Spleen (tissue), 11 donors: ENCODE results near the gene ATL2. TPM values are rescaled to one million over a fixed set of nuclear protein-coding genes. Genes with fewer than 3 reads are reported as not detected.

Experiments
- DNase-seq: peaks from one replicate; pipeline ENCODE4 v3.0.0-alpha.2; 2020
- H3K27ac ChIP-seq, 8 donors: fragments of 200-600 bp; sonication (generic) in 7 of 8; 1 replicate in 4 of 8; 2 replicates in 4 of 8; pipeline versions ENCODE4 v1.5.0 to v1.8.0; 2016 to 2021; ENCODE audit warnings: inconsistent platforms in 4 of 8, mild to moderate bottlenecking in 4 of 8, moderate library complexity in 1 of 8
- H3K27me3 ChIP-seq, 7 donors: fragments of 200-600 bp; sonication (generic) in 6 of 7; replicated peaks in 1 of 7; 1 replicate in 4 of 7; 2 replicates in 3 of 7; pipeline versions ENCODE4 v1.5.0 to v1.8.0; 2016 to 2021; ENCODE audit warnings: inconsistent platforms in 3 of 7, mild to moderate bottlenecking in 1 of 7
- H3K36me3 ChIP-seq, 6 donors: fragments of 200-600 bp; sonication (generic) in 5 of 6; 1 replicate in 4 of 6; 2 replicates in 2 of 6; pipeline versions ENCODE4 v1.5.0 to v1.8.0; 2016 to 2021; ENCODE audit warnings: inconsistent platforms in 2 of 6
- H3K4me1 ChIP-seq, 6 donors: fragments of 200-600 bp; sonication (generic) in 5 of 6; 1 replicate in 3 of 6; 2 replicates in 3 of 6; pipeline versions ENCODE4 v1.5.0 to v1.8.0; 2016 to 2021; ENCODE audit warnings: inconsistent platforms in 3 of 6
- H3K4me3 ChIP-seq, 8 donors: fragments of 200-600 bp; sonication (generic) in 7 of 8; 1 replicate in 4 of 8; 2 replicates in 4 of 8; pipeline versions ENCODE4 v1.5.0 to v1.8.0; 2016 to 2021; ENCODE audit warnings: inconsistent platforms in 4 of 8, mild to moderate bottlenecking in 4 of 8, moderate library complexity in 2 of 8
- H3K9me3 ChIP-seq, 8 donors: fragments of 200-600 bp; sonication (generic) in 7 of 8; 1 replicate in 4 of 8; 2 replicates in 4 of 8; pipeline versions ENCODE4 v1.5.0 to v1.8.0; 2016 to 2021; ENCODE audit warnings: inconsistent platforms in 4 of 8
- CTCF ChIP-seq, 11 experiments: fragments of 200-600 bp in 7 of 11; fragments of 450-650 bp in 4 of 11; sonication (generic) in 4 of 11; IDR thresholded peaks in 8 of 11; conservative IDR thresholded peaks in 3 of 11; 1 replicate in 7 of 11; 2 replicates in 4 of 11; pipeline versions ENCODE4 v1.4.0 to v1.8.0; 2016 to 2021; ENCODE audit warnings: antibody characterized with exemption in 11 of 11, inconsistent platforms in 4 of 11, mild to moderate bottlenecking in 1 of 11
- POLR2A ChIP-seq, 3 donors: fragments of 450-650 bp; IDR thresholded peaks; one replicate each; pipeline ENCODE4 v1.5.1; 2017; ENCODE audit warnings: antibody characterized with exemption in 3 of 3, mild to moderate bottlenecking in 1 of 3
- POLR2AphosphoS5 ChIP-seq, 3 donors: sonication (generic); formaldehyde crosslinking; IDR thresholded peaks; one replicate each; pipeline ENCODE4 v1.5.1; 2017; ENCODE audit warnings: antibody characterized with exemption in 3 of 3
- WGBS, 5 donors: extraction: QIAGEN DNeasy Blood & Tissue Kit in 3 of 5; methylation state at CpG; one replicate each; pipeline versions ENCODE4 v1.1.5 to v1.1.7; 2013 to 2018; 5-methylcytosine and 5-hydroxymethylcytosine counted together
- intact Hi-C: fragments of 100-400 bp; cut with DNase I; formaldehyde crosslinking; loops from one replicate; pipeline ENCODE4 v1.15.0; 2023; ENCODE audit warnings: low total_unique reads
- polyA plus RNA-seq, 3 donors: library from polyadenylated mRNA; stranded (reverse); fragments of 200-250 nt; gene quantifications; one replicate each; pipeline ENCODE4 v1.2.1, GENCODE V29; 2013
- total RNA-seq, 7 donors: library from RNA; depleted of rRNA in 3 of 7; stranded (reverse); fragments of >200 nt in 3 of 7; fragmentation: NEBNext Ultra II Directional in 4 of 7; extraction: Animal tissue kit (Norgen Biotek cat#: 25700) in 4 of 7; gene quantifications; one replicate each; pipeline versions ENCODE4 v1.1.0 to v1.2.1, GENCODE V29; 2016 to 2021
- donor health status: healthy with polysubstance abuse.
- donor health status: DM: no; HTN: no; CAD: no; lungs with moderate emphysema.
- donor health status: DM: no; HTN: no; CAD: no.
- donor health status: Bipolar disorder and iron deficiency.
- donor health status: healthy.
- donor health status: DM: no; HTN: no; CAD: no.
- donor health status: DM: yes; HTN: yes; CAD: no.

The ATL2 gene
- total and polyA plus RNA-seq, 10 donors: 17.5 to 100 (median 64.2) TPM

GRCh38 chr2:38301340-38301968 lies 75.6 kb downstream of the ATL2 start:
- Histone ChIP-seq H3K27ac (no peak overlapping the region), H3K4me1 (peaks cover 0 to 17% (median 0%) of the 10 kb centered on the region in 6 donors), H3K36me3 (peaks cover 0 to 100% (median 51%) of the 10 kb centered on the region in 6 donors), H3K27me3 (no peaks in the 10 kb centered on the region), H3K4me3 (no peak overlapping the region), H3K9me3 (no peaks in the 10 kb centered on the region)
- intact Hi-C loops: no loop called here
- no peak for TF ChIP-seq CTCF (IDR thresholded peaks at IDR 0.05 in 8 of 11, conservative IDR thresholded peaks at IDR 0.05 in 3 of 11)
- TF ChIP-seq POLR2A (IDR thresholded peaks at IDR 0.05): no peak
- TF ChIP-seq POLR2AphosphoS5 (IDR thresholded peaks at IDR 0.05): no peak
- no peak for DNase-seq
- WGBS, 5 donors: 65 to 87% (median 72%) methylated on average over 3 of the region's 3 CpGs

GRCh38 chr2:38298539-38298938 lies 78.5 kb downstream of the ATL2 start:
- WGBS, 5 donors: 79 to 95% (median 90%) methylated on average over 2 of the region's 2 CpGs
- Histone ChIP-seq H3K27me3 (no peaks in the 10 kb centered on the region), H3K27ac (no peak overlapping the region), H3K9me3 (no peaks in the 10 kb centered on the region), H3K4me1 (peaks cover 0 to 13% (median 0%) of the 10 kb centered on the region in 6 donors), H3K36me3 (peaks cover 0 to 94% (median 48%) of the 10 kb centered on the region in 6 donors), H3K4me3 (no peak overlapping the region)
- no peak for DNase-seq
- TF ChIP-seq POLR2AphosphoS5 (IDR thresholded peaks at IDR 0.05): no peak
- TF ChIP-seq POLR2A (IDR thresholded peaks at IDR 0.05): no peak
- no peak for TF ChIP-seq CTCF (IDR thresholded peaks at IDR 0.05 in 8 of 11, conservative IDR thresholded peaks at IDR 0.05 in 3 of 11)
- intact Hi-C loops: no loop called here

- 84 to 97% (median 89%) methylated on average over 7 of the region's 7 CpGs for WGBS, 5 donors
These were observed 80.8 kb downstream of the ATL2 start for GRCh38 chr2:38296197-38296780.

More at GRCh38 chr2:38296197-38296780, 80.8 kb downstream of the ATL2 start:
- H3K27me3 ChIP-seq: no peaks in the 10 kb centered on the region
- no peak overlapping the region for H3K27ac ChIP-seq
- no peak overlapping the region for H3K4me3 ChIP-seq
- peaks cover 0 to 71% (median 41%) of the 10 kb centered on the region in 6 donors for H3K36me3 ChIP-seq
- intact Hi-C loops: no loop called here
- H3K4me1 ChIP-seq: peaks cover 0 to 3% (median 0%) of the 10 kb centered on the region in 6 donors
- DNase-seq: no peak
- TF ChIP-seq CTCF (IDR thresholded peaks at IDR 0.05 in 8 of 11, conservative IDR thresholded peaks at IDR 0.05 in 3 of 11) (no peak), POLR2A (IDR thresholded peaks at IDR 0.05) (no peak), POLR2AphosphoS5 (IDR thresholded peaks at IDR 0.05) (no peak)
- H3K9me3 ChIP-seq: no peaks in the 10 kb centered on the region
